Measurements from ENCODE around the gene UNC93A.

Gene UNC93A

GRCh38 chr6:167267921-167268401, 23.2 kb upstream of the UNC93A start:
- no peak overlapping the region for H3K4me3 ChIP-seq (ENCODE audit: low read depth, low read length)
- in situ Hi-C loops (cut with HindIII; ENCODE audit: low sequenced_read_pairs): no loop called here
- no peak for DNase-seq (ENCODE audit: low read depth, low spot score)
- TF ChIP-seq, protein P1, sequence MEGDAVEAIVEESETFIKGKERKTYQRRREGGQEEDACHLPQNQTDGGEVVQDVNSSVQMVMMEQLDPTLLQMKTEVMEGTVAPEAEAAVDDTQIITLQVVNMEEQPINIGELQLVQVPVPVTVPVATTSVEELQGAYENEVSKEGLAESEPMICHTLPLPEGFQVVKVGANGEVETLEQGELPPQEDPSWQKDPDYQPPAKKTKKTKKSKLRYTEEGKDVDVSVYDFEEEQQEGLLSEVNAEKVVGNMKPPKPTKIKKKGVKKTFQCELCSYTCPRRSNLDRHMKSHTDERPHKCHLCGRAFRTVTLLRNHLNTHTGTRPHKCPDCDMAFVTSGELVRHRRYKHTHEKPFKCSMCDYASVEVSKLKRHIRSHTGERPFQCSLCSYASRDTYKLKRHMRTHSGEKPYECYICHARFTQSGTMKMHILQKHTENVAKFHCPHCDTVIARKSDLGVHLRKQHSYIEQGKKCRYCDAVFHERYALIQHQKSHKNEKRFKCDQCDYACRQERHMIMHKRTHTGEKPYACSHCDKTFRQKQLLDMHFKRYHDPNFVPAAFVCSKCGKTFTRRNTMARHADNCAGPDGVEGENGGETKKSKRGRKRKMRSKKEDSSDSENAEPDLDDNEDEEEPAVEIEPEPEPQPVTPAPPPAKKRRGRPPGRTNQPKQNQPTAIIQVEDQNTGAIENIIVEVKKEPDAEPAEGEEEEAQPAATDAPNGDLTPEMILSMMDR (IDR thresholded peaks at IDR 0.05; ENCODE audit: low read depth, low read length): no peak

GRCh38 chr6:167268683-167269280, 22.3 kb upstream of the UNC93A start:
- H3K4me3 ChIP-seq (ENCODE audit: low read depth, low read length): no peak overlapping the region
- DNase-seq (ENCODE audit: low read depth, low spot score): no peak
- TF ChIP-seq, protein P1 (IDR thresholded peaks at IDR 0.05; ENCODE audit: low read depth, low read length): no peak
- in situ Hi-C loops (cut with HindIII; ENCODE audit: low sequenced_read_pairs): no loop called here

DNA sequence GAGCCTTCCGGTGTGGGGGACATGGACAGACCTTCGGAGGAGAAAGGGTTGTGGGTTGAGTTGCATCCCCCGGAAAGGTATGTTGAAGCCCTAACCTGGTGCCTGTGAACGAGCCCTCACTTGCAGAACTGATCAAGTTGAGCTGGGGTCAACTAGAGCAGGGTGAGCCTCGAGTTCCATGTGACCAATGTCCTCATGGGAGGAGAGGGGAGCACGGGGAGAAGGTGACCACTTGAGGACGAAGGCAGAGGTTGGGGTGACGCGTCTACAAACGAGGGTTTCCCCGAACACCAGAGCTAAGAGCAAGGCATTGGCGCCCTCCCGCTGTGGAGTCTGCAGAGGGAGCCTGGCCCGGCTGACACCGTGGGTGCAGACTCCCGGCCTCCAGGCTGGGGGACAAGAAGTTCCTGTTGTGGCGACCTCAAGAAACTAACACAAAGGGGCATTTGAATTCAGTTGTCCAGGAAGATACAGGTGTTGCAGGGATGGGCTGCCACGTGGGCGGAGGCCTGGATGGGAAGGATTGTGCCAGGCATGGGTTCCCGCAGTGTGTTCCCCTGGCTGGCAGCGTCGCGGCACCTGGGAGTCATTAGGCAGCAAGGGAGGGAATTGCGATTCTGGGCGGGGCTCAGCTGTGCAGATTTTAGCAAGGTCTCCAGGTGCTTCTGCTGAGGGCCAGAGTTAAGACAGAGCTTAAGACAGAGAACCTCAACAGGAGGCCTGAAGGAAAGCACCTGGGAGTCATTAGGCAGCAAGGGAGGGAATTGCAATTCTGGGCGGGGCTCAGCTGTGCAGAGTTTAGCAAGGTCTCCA, 20.4 kb upstream of the UNC93A start:
- no peak for DNase-seq (ENCODE audit: low read depth, low spot score)
- in situ Hi-C loops (cut with HindIII; ENCODE audit: low sequenced_read_pairs): no loop called here
- TF ChIP-seq, protein P1 (IDR thresholded peaks at IDR 0.05; ENCODE audit: low read depth, low read length): no peak
- no peak overlapping the region for H3K4me3 ChIP-seq (ENCODE audit: low read depth, low read length)

DNA sequence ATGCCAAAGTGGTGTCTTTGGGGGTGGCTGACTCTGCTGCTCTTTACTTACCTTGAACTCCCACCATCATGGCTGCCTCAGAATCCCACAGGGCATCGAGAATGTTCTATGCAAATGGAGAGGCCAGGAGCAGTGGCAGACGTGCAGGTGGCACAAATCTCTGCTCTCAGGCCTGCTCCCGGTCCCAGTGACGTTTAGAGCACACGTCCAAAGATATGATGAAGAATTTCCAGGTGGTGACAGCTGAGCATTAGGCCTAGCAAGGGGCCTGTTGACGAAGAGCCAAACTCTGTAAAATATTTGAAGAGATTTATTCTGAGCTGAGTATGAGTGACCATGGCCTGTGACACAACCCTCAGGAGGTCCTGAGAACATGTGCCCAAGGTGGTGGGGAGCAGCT, 19.0 kb upstream of the UNC93A start:
- in situ Hi-C loops (cut with HindIII; ENCODE audit: low sequenced_read_pairs): no loop called here
- TF ChIP-seq, protein P1 (IDR thresholded peaks at IDR 0.05; ENCODE audit: low read depth, low read length): no peak
- DNase-seq (ENCODE audit: low read depth, low spot score): no peak

GRCh38 chr6:167272696-167273379, 18.3 kb upstream of the UNC93A start:
- in situ Hi-C loops (cut with HindIII; ENCODE audit: low sequenced_read_pairs): no loop called here
- TF ChIP-seq, protein P1 (IDR thresholded peaks at IDR 0.05; ENCODE audit: low read depth, low read length): no peak
- no peak for DNase-seq (ENCODE audit: low read depth, low spot score)
- H3K4me3 ChIP-seq (ENCODE audit: low read depth, low read length): no peak overlapping the region

More for the DNA sequence above, 19.0 kb upstream of the UNC93A start:
- no peak overlapping the region for H3K4me3 ChIP-seq (ENCODE audit: low read depth, low read length)

- in situ Hi-C loops (cut with HindIII; ENCODE audit: low sequenced_read_pairs): no loop called here
- DNase-seq (ENCODE audit: low read depth, low spot score): no peak
- no peak overlapping the region for H3K4me3 ChIP-seq (ENCODE audit: low read depth, low read length)
- TF ChIP-seq, protein P1 (IDR thresholded peaks at IDR 0.05; ENCODE audit: low read depth, low read length): no peak
Measured at GRCh38 chr6:167274270-167274669, 16.8 kb upstream of the UNC93A start.
